Ovary (tissue), 9 donors: ENCODE data around the gene CYP46A1. TPM values are rescaled to one million over a fixed set of nuclear protein-coding genes. Genes with fewer than 3 reads are reported as not detected.

ENCODE experiments used
- DNase-seq, 5 donors: peaks; one replicate each; pipeline ENCODE4 v3.0.0-alpha.2; 2019 to 2020
- H3K27ac ChIP-seq, 2 donors: fragments of 200-600 bp; one replicate each; pipeline versions ENCODE4 v1.5.1 to v1.8.0; 2019 to 2022
- H3K27me3 ChIP-seq: fragments of 200-600 bp; one replicate; pipeline ENCODE4 v1.8.0; 2022
- H3K36me3 ChIP-seq: fragments of 200-600 bp; sonication (generic); one replicate; pipeline ENCODE4 v1.5.1; 2019
- H3K4me1 ChIP-seq: one replicate; pipeline ENCODE4 v1.8.1; 2013; ENCODE audit warnings: mild to moderate bottlenecking, moderate library complexity; ENCODE audit not compliant: insufficient read depth
- H3K4me3 ChIP-seq: fragments of 200-600 bp; sonication (generic); one replicate; pipeline ENCODE4 v1.5.1; 2017
- H3K9me3 ChIP-seq, 2 donors: fragments of 200-600 bp in 1 of 2; sonication (generic) in 1 of 2; one replicate each; pipeline versions ENCODE4 v1.5.1 to v1.8.1; 2013 to 2019; ENCODE audit warnings: mild to moderate bottlenecking in 1 of 2, moderate library complexity in 1 of 2
- CTCF ChIP-seq, 3 donors: fragments of 450-650 bp in 2 of 3; fragments of 200-600 bp in 1 of 3; IDR thresholded peaks; one replicate each; pipeline versions ENCODE4 v1.5.1 to v1.8.0; 2016 to 2022; ENCODE audit warnings: antibody characterized with exemption in 3 of 3, mild to moderate bottlenecking in 1 of 3
- EP300 ChIP-seq: sonication (generic); formaldehyde crosslinking; IDR thresholded peaks from one replicate; pipeline ENCODE4 v1.6.1; 2017; ENCODE audit warnings: antibody characterized with exemption
- POLR2A ChIP-seq: fragments of 450-650 bp; IDR thresholded peaks from one replicate; pipeline ENCODE4 v1.6.1; 2017; ENCODE audit warnings: antibody characterized with exemption, mild to moderate bottlenecking, moderate library complexity
- WGBS, 3 donors: extraction: QIAGEN DNeasy Blood & Tissue Kit in 1 of 3; methylation state at CpG; one replicate each; pipeline versions ENCODE4 v1.1.5 to v1.1.7; 2013 to 2017; 5-methylcytosine and 5-hydroxymethylcytosine counted together
- intact Hi-C, 4 donors: fragments of 100-400 bp; cut with DNase I; formaldehyde crosslinking; loops; one replicate each; pipeline versions ENCODE4 v1.11.0 to v1.15.1; 2022 to 2023
- polyA plus RNA-seq, 2 donors: library from polyadenylated mRNA; stranded (reverse); fragments of 200-250 nt in 1 of 2; fragments of 350-450 nt in 1 of 2; fragmentation: Illumina TruSeq in 1 of 2; extraction: RNeasy Lipid Tissue Mini Kit (QIAGEN cat#74804) in 1 of 2; gene quantifications; one replicate each; pipeline ENCODE4 v1.2.3, GENCODE V29; 2013 to 2014
- total RNA-seq, 7 donors: library from RNA; depleted of rRNA in 2 of 7; stranded (reverse); fragments of >200 nt in 2 of 7; fragmentation: NEBNext Ultra II Directional in 3 of 7; extraction: Animal tissue kit (Norgen Biotek cat#: 25700) in 3 of 7; gene quantifications; one replicate each; pipeline versions ENCODE4 v1.1.0 to v1.2.4, GENCODE V29; 2016 to 2023
- donor health status: DM: no; HTN: no; CAD: no; lungs with moderate emphysema.
- donor health status: DM: no; HTN: no; CAD: no.
- donor health status: Bipolar disorder and iron deficiency.
- donor health status: DM: yes; HTN: yes; CAD: no.
- donor health status: DM: no; HTN: no; CAD: no.
- donor health status: DM: yes; HTN: yes; CAD: no.

The CYP46A1 gene
- total and polyA plus RNA-seq, 9 donors, result 0.48 to 4.9 (median 1.7) TPM

DNA sequence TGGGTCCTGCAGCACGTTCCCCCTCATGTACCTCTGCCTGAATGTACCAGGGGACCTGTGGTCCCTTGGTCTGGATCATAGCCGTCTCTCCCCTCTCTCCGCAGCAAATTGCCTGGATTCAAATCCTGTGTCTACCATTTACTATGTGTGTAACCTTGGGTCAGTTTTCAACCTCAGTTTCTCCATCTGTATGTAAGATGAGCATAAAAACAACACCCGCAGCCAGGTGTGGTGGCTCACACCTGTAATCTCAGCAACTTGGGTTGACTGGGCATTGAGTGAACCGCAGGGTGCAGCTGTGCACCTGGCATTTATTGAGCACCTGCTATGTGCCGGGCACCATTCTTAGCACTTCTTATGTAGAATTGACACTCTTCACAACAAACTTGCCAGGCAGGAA lies 14.1 kb downstream of the CYP46A1 start:
- no peaks in the 10 kb centered on the region for H3K36me3 ChIP-seq
- 72 to 88% (median 82%) methylated on average over 6 of the region's 6 CpGs for WGBS, 3 donors
- no peak for DNase-seq
- no peak overlapping the region for H3K4me3 ChIP-seq
- intact Hi-C loops, result no loop called here
- TF ChIP-seq CTCF (IDR thresholded peaks at IDR 0.05) (no peak), EP300 (no peak), POLR2A (no peak)
- no peaks in the 10 kb centered on the region for H3K27me3 ChIP-seq
- H3K9me3 ChIP-seq, result peaks cover 0 to 3% of the 10 kb centered on the region in 2 donors
- no peak overlapping the region for H3K27ac ChIP-seq
- H3K4me1 ChIP-seq, result no peaks in the 10 kb centered on the region

- intact Hi-C loops, result no loop called here
- no peak overlapping the region for H3K4me3 ChIP-seq
- DNase-seq, result no peak
- TF ChIP-seq POLR2A, result no peak
- TF ChIP-seq EP300, result no peak
- no peak for TF ChIP-seq CTCF (IDR thresholded peaks at IDR 0.05)
- H3K9me3 ChIP-seq, result peaks cover 0 to 6% of the 10 kb centered on the region in 2 donors
- H3K27ac ChIP-seq, result no peak overlapping the region
- H3K36me3 ChIP-seq, result no peaks in the 10 kb centered on the region
- no peaks in the 10 kb centered on the region for H3K4me1 ChIP-seq
- 75 to 80% (median 78%) methylated on average over 5 of the region's 5 CpGs for WGBS, 3 donors
- no peaks in the 10 kb centered on the region for H3K27me3 ChIP-seq
Observed at GRCh38 chr14:99698642-99699041, 14.5 kb downstream of the CYP46A1 start.

- intact Hi-C loops, result no loop called here
- TF ChIP-seq EP300 (no peak), POLR2A (no peak), CTCF (IDR thresholded peaks at IDR 0.05) (no peak)
Observed at GRCh38 chr14:99699085-99699760, 15.1 kb downstream of the CYP46A1 start.

GRCh38 chr14:99699861-99700260 lies 15.8 kb downstream of the CYP46A1 start:
- Histone ChIP-seq H3K4me3 (no peak overlapping the region), H3K27me3 (no peaks in the 10 kb centered on the region), H3K4me1 (no peaks in the 10 kb centered on the region), H3K36me3 (no peaks in the 10 kb centered on the region), H3K27ac (no peak overlapping the region), H3K9me3 (peaks cover 0 to 6% of the 10 kb centered on the region in 2 donors)
- no peak for TF ChIP-seq EP300
- TF ChIP-seq CTCF (IDR thresholded peaks at IDR 0.05), result no peak
- no peak for TF ChIP-seq POLR2A
- DNase-seq, result no peak
- intact Hi-C loops, result no loop called here
- 91 to 92% (median 92%) methylated on average over 16 of the region's 16 CpGs for WGBS, 3 donors

More at GRCh38 chr14:99699085-99699760, 15.1 kb downstream of the CYP46A1 start:
- H3K9me3 ChIP-seq, result peaks cover 0 to 6% of the 10 kb centered on the region in 2 donors
- H3K4me1 ChIP-seq, result no peaks in the 10 kb centered on the region
- H3K36me3 ChIP-seq, result no peaks in the 10 kb centered on the region
- no peak for DNase-seq
- no peak overlapping the region for H3K4me3 ChIP-seq
- WGBS, 3 donors, result 84 to 92% (median 86%) methylated on average over 12 of the region's 12 CpGs
- H3K27ac ChIP-seq, result no peak overlapping the region
- no peaks in the 10 kb centered on the region for H3K27me3 ChIP-seq
